Activated CD8-positive, alpha-beta memory T cell treated with anti-CD3 and anti-CD28 coated beads for 48 hours (primary cell): Measurements from ENCODE around the gene ZG16.
"Not testable (repeated sequence)": the region's sequence is repeated elsewhere in the genome, so short reads cannot be mapped to it uniquely, and the experiment has no call there.

Experiments
- DNase-seq, 3 experiments: peaks; one replicate each; pipeline ENCODE4 v3.0.0-alpha.2; 2020; ENCODE audit warnings: low read depth in 2 of 3, low spot score in 2 of 3

Gene ZG16

GRCh38 chr16:29784157-29784556, 6.1 kb downstream of the ZG16 start:
- no peak for DNase-seq

GRCh38 chr16:29784901-29785500, 6.9 kb downstream of the ZG16 start:
- DNase-seq = peak; percentile 45 to 63 (median 48)

- DNase-seq = not testable (repeated sequence)
Measured at GRCh38 chr16:29787155-29787554, 9.1 kb downstream of the ZG16 start.

DNA sequence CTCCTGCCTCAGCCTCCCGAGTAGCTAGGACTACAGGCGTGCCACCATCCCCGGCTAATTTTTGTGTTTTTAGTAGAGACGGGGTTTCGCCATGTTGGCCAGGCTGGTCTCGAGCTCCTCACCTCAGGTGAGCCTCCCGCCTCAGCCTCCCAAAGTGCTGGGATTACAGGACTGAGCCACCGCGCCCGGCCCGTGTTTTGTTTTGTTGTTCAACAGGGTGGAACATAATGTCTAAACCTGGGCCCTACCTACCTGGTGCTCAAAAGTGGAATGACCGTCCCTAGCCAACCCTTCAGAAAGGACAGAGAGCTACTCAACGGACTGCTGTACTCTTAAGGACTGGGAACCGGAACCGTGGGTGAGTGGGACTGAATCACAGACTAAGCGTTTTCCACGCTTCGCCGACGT, 11.7 kb downstream of the ZG16 start:
- peak in 1 of 3 experiments; percentile 8 for DNase-seq

GRCh38 chr16:29790183-29790948, 12.3 kb downstream of the ZG16 start, which contains the start of gene KIF22:
Gene KIF22, plus strand, starts transcription at chr16:29790751. Its CDS starts 9 bp downstream, at chr16:29790760.
- DNase-seq = peak; percentile 99 to 100 (median 100)

DNA sequence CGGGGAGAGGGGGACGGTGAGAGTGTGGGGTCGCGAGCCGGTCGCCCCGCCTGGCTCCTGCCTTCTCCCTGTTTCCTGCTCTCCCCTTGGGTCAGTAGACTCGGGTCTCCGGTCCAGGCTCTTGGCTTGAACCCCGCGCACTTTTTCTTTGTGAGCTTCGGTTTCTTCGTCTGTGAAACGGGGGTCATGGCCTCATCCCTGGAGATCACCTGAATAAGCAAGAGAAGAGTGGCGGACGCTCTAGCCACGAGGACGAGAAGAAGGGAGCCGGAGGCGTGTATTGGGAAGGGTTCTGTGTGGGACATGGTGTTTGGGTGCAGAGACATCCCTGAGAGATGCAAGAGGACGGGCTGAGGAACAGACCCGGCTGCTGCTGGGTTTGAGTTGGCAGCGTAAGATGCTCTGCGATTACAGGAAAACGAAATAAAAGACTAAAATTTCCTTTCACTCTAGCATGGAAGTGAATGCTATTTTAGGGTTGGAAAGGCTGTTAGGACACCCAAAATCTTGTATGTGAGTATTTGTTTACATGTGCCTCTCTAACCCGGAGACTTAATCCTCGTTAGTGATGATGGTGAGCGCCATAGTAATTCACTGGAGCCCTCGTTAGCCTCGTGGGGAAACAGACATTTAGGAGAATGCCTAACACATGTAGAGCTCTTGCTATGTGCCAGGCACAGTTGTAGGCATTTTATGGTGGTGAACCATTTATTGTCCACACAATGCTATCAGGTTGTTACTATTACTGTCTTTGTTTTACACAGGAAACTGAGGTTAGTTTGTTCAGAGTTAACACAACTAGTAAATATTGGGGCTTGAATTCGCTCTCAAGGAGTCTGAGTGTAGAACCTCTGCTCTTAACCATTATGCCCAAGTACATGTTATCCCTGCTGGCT, 13.1 kb downstream of the ZG16 start:
- DNase-seq = no peak

DNA sequence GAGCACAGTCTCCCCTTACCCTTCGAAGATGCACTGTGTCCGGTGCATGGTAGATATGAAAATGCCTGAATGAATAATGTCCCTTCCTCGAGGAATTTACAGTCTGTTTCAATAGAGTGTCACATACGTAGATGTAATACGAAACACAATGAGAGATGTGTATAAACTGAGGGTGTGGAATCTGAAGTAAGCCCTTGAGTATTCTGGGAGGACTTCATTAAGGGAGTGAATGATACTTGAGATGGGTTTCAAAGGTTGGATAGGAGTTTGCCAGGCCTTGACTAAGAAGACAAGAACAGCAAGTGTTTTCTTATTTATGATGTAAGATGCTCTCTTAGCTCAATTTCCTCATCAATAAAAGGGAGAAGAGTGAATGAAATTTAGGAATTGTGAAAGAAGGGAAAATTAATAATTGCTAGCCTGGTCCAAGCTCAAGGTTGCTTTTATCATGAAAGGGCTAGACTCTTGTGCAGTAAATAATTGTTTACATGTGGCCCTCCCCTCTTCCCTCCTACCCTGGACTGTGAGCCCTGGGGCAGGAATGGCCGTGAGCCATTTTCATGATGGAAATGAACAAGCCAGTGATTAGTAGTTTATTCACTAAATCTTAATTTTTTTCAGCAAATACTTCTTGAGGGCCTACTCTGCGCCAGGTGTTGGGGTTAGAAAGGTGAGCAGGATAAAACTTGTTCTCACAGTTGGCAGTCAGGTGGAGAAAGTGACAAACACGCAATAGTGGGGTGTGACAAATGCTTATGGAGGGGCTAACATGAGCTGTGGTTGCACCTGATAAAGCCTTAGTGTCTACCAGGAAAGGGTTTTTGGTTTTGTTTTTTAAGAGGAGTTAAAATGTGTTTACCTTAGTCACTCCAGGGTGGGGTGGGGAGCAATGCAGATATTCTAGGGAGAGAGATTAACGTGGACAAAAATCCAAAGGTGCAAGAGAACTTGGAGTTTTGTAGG, 14.1 kb downstream of the ZG16 start:
- no peak for DNase-seq

DNA sequence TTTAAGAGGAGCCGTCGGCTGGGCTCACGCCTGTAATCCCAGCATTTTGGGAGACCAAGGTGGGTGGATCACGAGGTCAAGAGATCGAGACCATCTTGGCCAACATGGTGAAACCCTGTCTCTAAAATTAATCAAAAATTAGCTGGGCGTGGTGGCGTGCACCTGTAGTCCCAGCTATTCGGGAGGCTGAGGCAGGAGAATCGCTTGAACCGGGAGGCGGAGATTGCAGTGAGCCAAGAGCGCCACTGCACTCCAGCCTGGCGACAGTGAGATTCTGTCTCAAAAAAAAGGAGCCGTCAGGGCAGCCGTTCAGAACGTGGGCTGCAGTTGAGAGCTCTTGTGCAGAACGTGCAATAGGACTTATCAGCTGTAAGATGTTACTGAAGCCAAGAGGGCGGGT, 15.1 kb downstream of the ZG16 start:
- not testable (repeated sequence) for DNase-seq

DNA sequence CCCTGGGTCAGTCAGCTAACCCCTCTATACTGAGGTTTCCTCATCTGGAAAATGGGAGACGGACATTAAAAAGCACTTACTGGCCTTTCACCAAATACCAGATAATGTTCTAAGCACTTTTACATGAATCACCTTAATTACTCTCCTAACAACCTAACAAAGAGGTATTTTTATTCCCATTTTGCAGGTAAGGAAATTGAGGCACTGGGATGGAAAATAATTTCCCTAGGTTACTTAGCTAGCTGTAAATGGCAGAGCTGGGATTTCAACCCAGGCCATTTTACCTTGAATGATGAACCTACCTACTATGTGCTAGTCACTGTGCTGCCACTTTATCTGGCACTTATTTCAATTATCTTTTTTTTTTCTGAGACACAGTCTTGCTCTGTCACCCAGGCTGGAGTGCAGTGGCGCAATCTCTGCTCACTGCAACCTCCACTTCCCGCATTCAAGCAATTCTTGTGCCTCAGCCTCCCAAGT, 16.2 kb downstream of the ZG16 start:
- no peak for DNase-seq

GRCh38 chr16:29802416-29802935, 24.4 kb downstream of the ZG16 start:
- DNase-seq = no peak

DNA sequence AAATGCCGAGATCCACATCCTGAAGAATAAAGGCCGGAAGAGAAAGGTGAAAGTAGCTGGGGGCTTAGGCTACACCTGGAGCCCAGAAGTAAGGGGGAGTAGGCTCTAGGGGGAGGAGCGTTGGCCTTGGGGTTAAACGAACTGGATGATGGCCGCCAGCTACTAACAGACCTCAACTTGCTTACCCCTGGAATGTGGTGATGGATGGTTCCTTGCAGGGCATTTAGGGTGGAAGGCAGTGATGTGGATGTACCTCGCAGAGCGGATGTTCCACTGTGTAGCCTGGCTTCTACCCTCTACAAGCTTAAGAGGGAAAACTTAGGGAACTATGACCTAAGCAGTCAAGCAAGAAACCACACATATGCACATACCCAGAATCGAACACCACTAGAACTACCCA, 26.0 kb downstream of the ZG16 start:
- no peak for DNase-seq

DNA sequence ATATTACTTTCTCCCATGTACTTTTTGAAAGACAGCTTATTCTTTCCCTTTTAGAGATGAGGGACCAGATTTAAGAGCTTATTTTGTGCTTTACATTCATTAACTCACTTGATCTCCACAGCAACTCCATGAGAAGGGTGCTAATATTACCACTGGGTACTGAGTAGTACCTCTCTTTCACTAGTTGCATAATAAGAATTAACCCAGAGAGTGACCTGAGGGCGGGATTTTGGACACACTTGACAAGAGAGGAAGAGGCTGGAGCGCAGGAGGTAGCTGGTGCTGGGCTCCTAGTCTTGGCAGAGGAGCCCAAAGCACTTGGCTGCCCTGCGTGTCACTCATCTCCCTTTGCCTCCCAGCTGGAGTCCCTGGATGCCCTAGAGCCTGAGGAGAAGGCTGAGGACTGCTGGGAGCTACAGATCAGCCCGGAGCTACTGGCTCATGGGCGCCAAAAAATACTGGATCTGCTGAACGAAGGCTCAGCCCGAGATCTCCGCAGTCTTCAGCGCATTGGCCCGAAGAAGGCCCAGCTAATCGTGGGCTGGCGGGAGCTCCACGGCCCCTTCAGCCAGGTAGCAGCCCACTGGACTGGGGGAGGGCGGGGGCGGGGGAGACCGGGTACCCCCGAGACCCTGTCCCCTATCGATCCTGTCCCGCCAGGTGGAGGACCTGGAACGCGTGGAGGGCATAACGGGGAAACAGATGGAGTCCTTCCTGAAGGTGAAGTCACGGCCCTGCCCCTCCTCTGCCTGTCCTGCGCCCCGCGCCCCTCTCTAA, 26.6 kb downstream of the ZG16 start:
- no peak for DNase-seq

DNA sequence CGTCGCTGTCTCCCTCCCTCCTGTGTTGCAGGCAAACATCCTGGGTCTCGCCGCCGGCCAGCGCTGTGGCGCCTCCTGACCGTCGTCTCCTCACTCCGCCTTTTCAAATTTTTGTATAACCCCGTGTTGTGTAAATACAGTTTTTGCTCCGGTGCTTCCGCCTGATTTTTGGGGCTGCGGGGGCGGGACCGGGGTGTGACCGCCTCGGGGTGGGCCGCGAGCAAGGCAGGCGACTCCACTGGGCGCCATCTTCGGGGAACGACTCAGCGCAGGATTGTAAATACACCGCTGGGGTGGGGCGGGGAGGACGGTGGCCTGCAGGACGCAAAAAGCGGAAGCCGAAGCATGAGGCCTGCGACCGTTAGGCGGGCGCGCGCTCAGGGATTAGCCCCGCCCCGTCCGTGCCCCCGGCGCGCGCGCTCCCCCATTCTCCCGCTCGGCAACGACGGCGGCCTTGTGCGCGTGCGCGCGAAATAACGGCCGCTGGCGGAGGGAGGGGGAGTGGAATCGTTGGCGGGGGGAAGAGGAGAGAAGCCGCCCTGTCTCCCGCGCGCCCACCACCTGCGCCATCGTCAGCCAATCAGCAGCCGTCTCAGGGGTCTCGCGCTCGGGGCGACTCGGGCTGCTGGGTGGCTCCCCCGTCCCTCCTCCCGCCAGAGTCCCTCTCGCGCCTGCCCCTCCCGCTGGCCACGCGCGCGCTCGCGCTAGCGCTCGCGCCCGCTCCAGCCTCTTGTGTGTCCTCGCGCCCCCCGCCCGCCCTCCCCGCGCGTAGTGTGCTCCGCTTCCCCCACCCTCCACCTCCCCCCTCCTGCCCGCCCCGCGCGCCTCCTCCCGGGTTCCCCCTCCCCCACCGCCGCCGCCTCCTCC, 27.4 kb downstream of the ZG16 start:
- DNase-seq = peak; percentile 94 to 96 (median 96)

- no peak for DNase-seq
Measured at GRCh38 chr16:29806099-29806579, 28.1 kb downstream of the ZG16 start, which contains the start of gene MAZ. Gene MAZ, plus strand, starts transcription at chr16:29806529. Its CDS starts 173 bp downstream, at chr16:29806702.

DNA sequence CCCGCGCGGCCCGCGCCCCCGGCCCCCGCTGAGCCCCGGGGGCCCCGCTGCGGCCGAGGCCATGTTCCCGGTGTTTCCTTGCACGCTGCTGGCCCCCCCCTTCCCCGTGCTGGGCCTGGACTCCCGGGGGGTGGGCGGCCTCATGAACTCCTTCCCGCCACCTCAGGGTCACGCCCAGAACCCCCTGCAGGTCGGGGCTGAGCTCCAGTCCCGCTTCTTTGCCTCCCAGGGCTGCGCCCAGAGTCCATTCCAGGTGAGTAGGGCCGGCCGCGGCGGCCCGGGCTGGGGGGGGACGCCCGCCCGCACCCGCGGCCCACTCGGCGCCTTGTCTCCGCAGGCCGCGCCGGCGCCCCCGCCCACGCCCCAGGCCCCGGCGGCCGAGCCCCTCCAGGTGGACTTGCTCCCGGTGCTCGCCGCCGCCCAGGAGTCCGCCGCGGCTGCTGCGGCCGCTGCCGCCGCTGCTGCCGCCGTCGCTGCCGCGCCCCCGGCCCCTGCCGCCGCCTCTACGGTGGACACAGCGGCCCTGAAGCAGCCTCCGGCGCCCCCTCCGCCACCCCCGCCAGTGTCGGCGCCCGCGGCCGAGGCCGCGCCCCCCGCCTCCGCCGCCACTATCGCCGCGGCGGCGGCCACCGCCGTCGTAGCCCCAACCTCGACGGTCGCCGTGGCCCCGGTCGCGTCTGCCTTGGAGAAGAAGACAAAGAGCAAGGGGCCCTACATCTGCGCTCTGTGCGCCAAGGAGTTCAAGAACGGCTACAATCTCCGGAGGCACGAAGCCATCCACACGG, 28.8 kb downstream of the ZG16 start:
- DNase-seq = no peak

DNA sequence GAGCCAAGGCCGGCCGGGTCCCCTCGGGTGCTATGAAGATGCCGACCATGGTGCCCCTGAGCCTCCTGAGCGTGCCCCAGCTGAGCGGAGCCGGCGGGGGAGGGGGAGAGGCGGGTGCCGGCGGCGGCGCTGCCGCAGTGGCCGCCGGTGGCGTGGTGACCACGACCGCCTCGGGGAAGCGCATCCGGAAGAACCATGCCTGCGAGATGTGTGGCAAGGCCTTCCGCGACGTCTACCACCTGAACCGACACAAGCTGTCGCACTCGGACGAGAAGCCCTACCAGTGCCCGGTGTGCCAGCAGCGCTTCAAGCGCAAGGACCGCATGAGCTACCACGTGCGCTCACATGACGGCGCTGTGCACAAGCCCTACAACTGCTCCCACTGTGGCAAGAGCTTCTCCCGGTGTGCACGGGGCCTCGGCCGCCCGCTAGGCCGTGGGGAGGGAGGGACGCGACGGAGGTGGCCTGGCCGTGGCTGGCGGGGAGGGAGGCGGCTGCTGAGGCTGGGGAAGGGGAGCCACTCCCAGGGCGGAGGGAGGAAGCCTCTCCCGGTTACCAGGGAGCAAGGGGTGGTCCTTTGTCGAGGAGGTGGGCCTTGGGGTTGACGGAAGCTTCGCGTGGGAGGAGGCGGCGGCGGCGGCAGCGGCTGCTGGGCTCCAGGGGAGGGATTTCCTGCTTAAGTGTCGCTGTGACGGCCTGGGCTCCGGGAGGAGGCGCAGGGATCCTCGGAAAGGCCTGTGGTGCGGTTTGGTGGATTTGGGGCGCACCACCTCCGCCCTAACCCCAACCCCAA, 29.6 kb downstream of the ZG16 start:
- DNase-seq = peak; percentile 77 to 82 (median 80)
